PC-9 (cell line): ENCODE data around the gene ITM2C. TPM values are rescaled to one million over a fixed set of nuclear protein-coding genes. Genes with fewer than 3 reads are reported as not detected.

ENCODE experiments used
- BruUV-seq: library from RNA; stranded (reverse); fragments of 400-500 nt; replicated peaks from 2 replicates; lab custom pipeline; 2021; lab: Mats Ljungman, UMichigan
- CTCF ChIA-PET: fragments of 300-600 bp; sonication (Branson Sonifier 250); formaldehyde crosslinking; loops from one replicate; lab custom pipeline; 2022; ENCODE audit warnings: antibody characterized with exemption; lab: Charles Lee
- POLR2A ChIA-PET: fragments of 300-600 bp; sonication (Branson Sonifier 250); formaldehyde crosslinking; loops from one replicate; lab custom pipeline; 2022; ENCODE audit warnings: antibody characterized with exemption; ENCODE audit not compliant: unreplicated experiment; lab: Charles Lee
- DNase-seq, 2 experiments: peaks; one replicate each; pipeline versions ENCODE4 v3.0.0 to v3.0.0-alpha.2; 2015 to 2022; ENCODE audit warnings: mixed read lengths in 1 of 2
- H2AFZ ChIP-seq: fragments of 200-600 bp; sonication (generic); 2 replicates; pipeline ENCODE4 v1.8.1; 2017; ENCODE audit warnings: antibody characterized with exemption
- H3F3A ChIP-seq: fragments of 200-600 bp; sonication (generic); 2 replicates; pipeline ENCODE4 v1.8.1; 2017; ENCODE audit warnings: antibody characterized with exemption, mild to moderate bottlenecking, low read depth; ENCODE audit not compliant: insufficient read depth
- H3K27ac ChIP-seq: fragments of 200-600 bp; sonication (generic); 2 replicates; pipeline ENCODE4 v1.6.1; 2016; ENCODE audit warnings: mixed run types
- H3K27me3 ChIP-seq: fragments of 200-600 bp; sonication (generic); 2 replicates; pipeline ENCODE4 v1.6.1; 2016; ENCODE audit warnings: low read depth, mixed run types; ENCODE audit not compliant: insufficient read depth
- H3K36me3 ChIP-seq: fragments of 200-600 bp; sonication (generic); 2 replicates; pipeline ENCODE4 v1.6.1; 2016; ENCODE audit warnings: low read depth, mixed run types
- H3K4me1 ChIP-seq: fragments of 200-600 bp; sonication (generic); replicated peaks from 2 replicates; pipeline ENCODE4 v1.6.1; 2016; ENCODE audit warnings: mixed run types; ENCODE audit not compliant: insufficient read depth
- H3K4me2 ChIP-seq: fragments of 200-600 bp; sonication (generic); 2 replicates; pipeline ENCODE4 v1.6.1; 2017; ENCODE audit warnings: mixed run types
- H3K4me3 ChIP-seq: fragments of 200-600 bp; sonication (generic); 2 replicates; pipeline ENCODE4 v1.6.1; 2016; ENCODE audit warnings: mixed run types
- H3K79me2 ChIP-seq: fragments of 200-600 bp; sonication (generic); 2 replicates; pipeline ENCODE4 v1.6.1; 2017; ENCODE audit warnings: low read depth, mixed run types
- H3K9me2 ChIP-seq: fragments of 200-600 bp; sonication (generic); 2 replicates; pipeline ENCODE4 v1.8.1; 2017; ENCODE audit warnings: mild to moderate bottlenecking; ENCODE audit not compliant: insufficient read depth
- H3K9me3 ChIP-seq: fragments of 200-600 bp; sonication (generic); 2 replicates; pipeline ENCODE4 v1.8.1; 2016; ENCODE audit warnings: low read depth; ENCODE audit not compliant: insufficient read depth
- H4K20me1 ChIP-seq: fragments of 200-600 bp; sonication (generic); 2 replicates; pipeline ENCODE4 v1.8.1; 2017; ENCODE audit not compliant: insufficient read depth
- EZH2 ChIP-seq: fragments of 200-600 bp; sonication (generic); IDR thresholded peaks from 2 replicates; pipeline ENCODE4 v1.8.0; 2017; ENCODE audit warnings: antibody characterized with exemption, low read depth
- intact Hi-C: fragments of 100-400 bp; cut with micrococcal nuclease; formaldehyde crosslinking; loops from one replicate; pipeline ENCODE4 v1.10.0; 2022; ENCODE audit not compliant: unreplicated experiment
- total RNA-seq: library from RNA; stranded (reverse); gene quantifications from 2 replicates; pipeline ENCODE4 v1.2.3, GENCODE V29; 2021
- TF ChIP-seq, protein P1 (sequence below): fragments of 200-600 bp; sonication (generic); conservative IDR thresholded peaks from 2 replicates; pipeline ENCODE4 v1.6.1; 2017; ENCODE audit warnings: mixed run types, antibody characterized with exemption, mild to moderate bottlenecking, moderate library complexity

Gene ITM2C
- total RNA-seq, 1 experiment from 2014 or later: 76.0 TPM

DNA sequence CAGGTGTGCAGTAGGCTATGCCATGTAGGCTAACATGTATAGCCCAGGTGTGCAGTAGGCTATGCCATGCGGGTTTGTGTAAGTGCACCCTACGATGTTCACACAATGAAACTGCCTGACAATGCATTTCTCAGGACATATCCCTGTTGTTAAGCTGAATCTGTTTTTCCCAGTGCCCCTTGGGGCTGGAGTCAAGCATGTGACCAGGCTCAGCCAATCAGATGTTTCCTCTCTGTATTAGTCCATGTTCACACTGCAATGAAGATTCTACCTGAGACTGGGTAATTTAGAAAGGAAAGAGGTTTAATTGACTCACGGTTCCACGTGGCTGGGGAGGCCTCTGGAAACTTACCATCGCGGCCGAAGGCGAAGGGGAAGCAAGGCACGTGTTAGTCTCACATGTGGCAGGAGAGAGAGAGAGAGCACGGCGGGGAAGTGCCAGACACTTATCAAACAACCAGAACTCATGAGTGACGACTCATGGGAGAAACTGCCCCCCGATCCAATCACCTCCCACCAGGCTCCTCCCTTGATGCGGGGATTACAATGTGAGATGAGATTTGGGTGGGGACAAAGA is 24.2 kb downstream of the ITM2C start:
- DNase-seq: no peak
- Histone ChIP-seq H3K27ac (no peak overlapping the region), H2AFZ (no peak overlapping the region), H3K4me3 (no peak overlapping the region), H4K20me1 (no peaks in the 10 kb centered on the region), H3K9me2 (no peaks in the 10 kb centered on the region), H3K4me1 (no peaks in the 10 kb centered on the region), H3K9me3 (no peaks in the 10 kb centered on the region), H3K27me3 (peaks cover 4% of the 10 kb centered on the region), H3K4me2 (no peak overlapping the region), H3K79me2 (no peaks in the 10 kb centered on the region), H3F3A (no peaks in the 10 kb centered on the region), H3K36me3 (no peaks in the 10 kb centered on the region)
- no peak for TF ChIP-seq EZH2
- TF ChIP-seq, protein P1, sequence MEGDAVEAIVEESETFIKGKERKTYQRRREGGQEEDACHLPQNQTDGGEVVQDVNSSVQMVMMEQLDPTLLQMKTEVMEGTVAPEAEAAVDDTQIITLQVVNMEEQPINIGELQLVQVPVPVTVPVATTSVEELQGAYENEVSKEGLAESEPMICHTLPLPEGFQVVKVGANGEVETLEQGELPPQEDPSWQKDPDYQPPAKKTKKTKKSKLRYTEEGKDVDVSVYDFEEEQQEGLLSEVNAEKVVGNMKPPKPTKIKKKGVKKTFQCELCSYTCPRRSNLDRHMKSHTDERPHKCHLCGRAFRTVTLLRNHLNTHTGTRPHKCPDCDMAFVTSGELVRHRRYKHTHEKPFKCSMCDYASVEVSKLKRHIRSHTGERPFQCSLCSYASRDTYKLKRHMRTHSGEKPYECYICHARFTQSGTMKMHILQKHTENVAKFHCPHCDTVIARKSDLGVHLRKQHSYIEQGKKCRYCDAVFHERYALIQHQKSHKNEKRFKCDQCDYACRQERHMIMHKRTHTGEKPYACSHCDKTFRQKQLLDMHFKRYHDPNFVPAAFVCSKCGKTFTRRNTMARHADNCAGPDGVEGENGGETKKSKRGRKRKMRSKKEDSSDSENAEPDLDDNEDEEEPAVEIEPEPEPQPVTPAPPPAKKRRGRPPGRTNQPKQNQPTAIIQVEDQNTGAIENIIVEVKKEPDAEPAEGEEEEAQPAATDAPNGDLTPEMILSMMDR: no peak
- intact Hi-C loops: no loop called here
- CTCF ChIA-PET: no interaction called here
- POLR2A ChIA-PET: no interaction called here
- no TSS peak for BruUV-seq

DNA sequence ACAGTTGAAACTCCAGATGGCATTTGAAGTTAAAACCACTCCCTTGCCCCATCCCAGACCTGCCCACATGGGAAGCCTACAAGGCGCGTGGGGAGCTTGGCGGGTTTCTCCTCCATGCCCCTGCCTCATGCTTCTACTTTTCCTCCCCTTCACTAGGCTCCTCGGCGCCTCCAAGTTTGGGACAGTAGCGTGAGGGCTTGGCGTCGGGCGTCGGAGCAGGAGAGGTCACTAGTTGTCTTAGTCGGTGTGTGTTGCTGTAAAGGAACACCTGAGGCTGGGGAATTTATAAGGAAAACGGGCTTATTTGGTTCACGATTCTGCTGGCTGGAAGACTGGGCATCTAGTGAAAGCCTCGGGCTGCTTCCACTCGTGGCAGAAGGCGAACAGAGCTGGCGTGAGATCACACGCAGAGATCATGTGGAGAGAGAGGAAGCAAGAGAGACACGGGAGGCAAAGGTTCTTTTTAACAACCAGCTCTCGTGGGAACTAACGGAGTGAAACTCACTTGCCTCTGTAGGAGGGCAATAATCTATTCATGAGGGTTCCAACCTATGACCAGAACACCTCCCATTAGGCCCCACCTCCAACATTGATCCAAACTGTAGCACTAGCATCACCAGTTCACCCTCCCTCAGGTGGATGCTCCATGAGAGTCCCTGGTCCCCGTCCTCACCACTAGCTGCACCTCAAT is 25.3 kb downstream of the ITM2C start:
- no peak overlapping the region for H2AFZ ChIP-seq
- DNase-seq: no peak
- no peaks in the 10 kb centered on the region for H4K20me1 ChIP-seq
- BruUV-seq: no TSS peak
- H3K9me3 ChIP-seq: no peaks in the 10 kb centered on the region
- no peak overlapping the region for H3K4me3 ChIP-seq
- H3K4me2 ChIP-seq: no peak overlapping the region
- peaks cover 4% of the 10 kb centered on the region for H3K27me3 ChIP-seq
- no peaks in the 10 kb centered on the region for H3F3A ChIP-seq
- no peaks in the 10 kb centered on the region for H3K9me2 ChIP-seq
- H3K27ac ChIP-seq: no peak overlapping the region
- no peaks in the 10 kb centered on the region for H3K4me1 ChIP-seq
- ChIA-PET CTCF (no interaction called here), POLR2A (no interaction called here)
- TF ChIP-seq, protein P1: no peak
- TF ChIP-seq EZH2: no peak
- no peaks in the 10 kb centered on the region for H3K36me3 ChIP-seq
- H3K79me2 ChIP-seq: no peaks in the 10 kb centered on the region
- intact Hi-C loops: no loop called here

DNA sequence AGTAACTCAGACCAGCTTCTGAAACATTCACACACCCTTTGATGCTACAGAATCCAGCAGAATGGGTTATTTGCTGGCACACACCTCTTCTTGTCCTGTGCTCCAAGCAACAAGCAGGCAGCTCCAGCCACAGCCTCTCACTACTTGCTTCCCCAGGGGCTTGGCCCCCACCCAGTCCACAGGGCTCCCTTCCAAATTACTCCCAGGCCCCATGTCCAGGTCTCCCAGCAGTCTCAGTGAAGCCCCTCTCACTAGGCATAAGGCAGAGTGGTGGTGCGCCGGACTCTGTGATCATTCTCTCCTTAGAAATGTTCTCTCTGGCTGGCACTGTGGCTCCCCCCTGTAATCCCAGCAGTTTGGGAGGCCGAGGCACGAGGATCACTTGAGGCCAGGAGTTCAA is 25.9 kb downstream of the ITM2C start:
- ChIA-PET CTCF (no interaction called here), POLR2A (no interaction called here)
- no TSS peak for BruUV-seq
- H3K4me3 ChIP-seq: no peak overlapping the region
- H3K4me2 ChIP-seq: no peak overlapping the region
- H3K27me3 ChIP-seq: peaks cover 4% of the 10 kb centered on the region
- H3K27ac ChIP-seq: no peak overlapping the region
- H2AFZ ChIP-seq: no peak overlapping the region
- no peaks in the 10 kb centered on the region for H4K20me1 ChIP-seq
- no peaks in the 10 kb centered on the region for H3K9me3 ChIP-seq
- peaks cover 4% of the 10 kb centered on the region; the same call in 1 of the 2 replicates for H3K4me1 ChIP-seq
- H3K36me3 ChIP-seq: no peaks in the 10 kb centered on the region
- no peak for DNase-seq
- TF ChIP-seq, protein P1: no peak
- TF ChIP-seq EZH2: no peak
- H3K79me2 ChIP-seq: no peaks in the 10 kb centered on the region
- intact Hi-C loops: no loop called here
- H3F3A ChIP-seq: no peaks in the 10 kb centered on the region
- H3K9me2 ChIP-seq: no peaks in the 10 kb centered on the region
